Measurements from ENCODE around the gene CCL23.

CCL23 gene

GRCh38 chr17:35968520-35969054 is 49.2 kb downstream of the CCL23 start:
- no peak for DNase-seq

GRCh38 chr17:35965272-35965671 is 52.5 kb downstream of the CCL23 start:
- DNase-seq = no peak

DNA sequence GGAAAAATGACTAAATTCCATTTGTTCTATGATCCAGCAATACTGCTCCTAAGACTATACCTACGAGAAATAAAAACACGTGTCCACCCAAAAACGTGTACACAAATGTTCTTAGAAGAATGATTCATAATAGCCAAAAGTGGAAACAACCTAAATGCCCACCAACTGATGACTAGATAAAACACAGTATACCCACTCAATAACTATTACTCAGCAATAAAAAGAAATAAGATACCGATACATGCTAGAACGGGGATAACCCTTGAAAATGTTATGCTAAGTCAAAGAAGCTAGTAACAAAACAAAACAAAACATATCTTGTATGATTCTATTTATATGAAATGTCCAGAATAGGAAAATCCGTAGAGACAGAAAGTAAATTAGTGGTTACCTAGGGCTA is 54.1 kb downstream of the CCL23 start:
- no peak for DNase-seq
